DND-41 (cell line): ENCODE measurements around the gene BCL6.

Experiments used
- EZH2 ChIP-seq: IDR thresholded peaks from 3 replicates; pipeline ENCODE4 v1.6.1; 2012; ENCODE audit warnings: borderline replicate concordance, low read depth, mild to moderate bottlenecking, moderate library complexity, low read length, inconsistent platforms; ENCODE audit not compliant: severe bottlenecking
- TF ChIP-seq, protein P1 (sequence below): IDR thresholded peaks from 2 replicates; pipeline ENCODE4 v1.5.1; 2012; ENCODE audit warnings: borderline replicate concordance, low read length, moderate library complexity, mild to moderate bottlenecking; ENCODE audit not compliant: poor library complexity, severe bottlenecking; ENCODE audit errors: extremely low read depth

DNA sequence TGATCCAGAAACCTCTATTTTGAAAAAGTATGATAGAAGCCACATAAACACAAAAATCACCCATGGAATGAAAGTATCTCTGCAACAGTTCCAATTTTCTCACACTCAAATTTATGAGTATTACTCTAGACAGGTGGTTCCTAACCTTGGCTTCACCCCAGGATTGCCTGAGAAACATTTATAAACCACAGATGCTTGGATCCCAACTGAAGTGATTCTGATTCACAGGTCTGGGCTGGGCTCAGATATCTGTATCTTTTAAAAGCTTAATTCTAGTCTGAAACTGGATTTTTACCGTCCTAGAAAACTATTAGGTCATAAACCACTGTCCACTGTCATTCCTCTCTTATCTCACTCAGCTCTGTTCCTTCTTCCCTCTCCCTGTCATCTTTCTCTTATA lies 67.7 kb downstream of the BCL6 start:
- TF ChIP-seq, protein P1, sequence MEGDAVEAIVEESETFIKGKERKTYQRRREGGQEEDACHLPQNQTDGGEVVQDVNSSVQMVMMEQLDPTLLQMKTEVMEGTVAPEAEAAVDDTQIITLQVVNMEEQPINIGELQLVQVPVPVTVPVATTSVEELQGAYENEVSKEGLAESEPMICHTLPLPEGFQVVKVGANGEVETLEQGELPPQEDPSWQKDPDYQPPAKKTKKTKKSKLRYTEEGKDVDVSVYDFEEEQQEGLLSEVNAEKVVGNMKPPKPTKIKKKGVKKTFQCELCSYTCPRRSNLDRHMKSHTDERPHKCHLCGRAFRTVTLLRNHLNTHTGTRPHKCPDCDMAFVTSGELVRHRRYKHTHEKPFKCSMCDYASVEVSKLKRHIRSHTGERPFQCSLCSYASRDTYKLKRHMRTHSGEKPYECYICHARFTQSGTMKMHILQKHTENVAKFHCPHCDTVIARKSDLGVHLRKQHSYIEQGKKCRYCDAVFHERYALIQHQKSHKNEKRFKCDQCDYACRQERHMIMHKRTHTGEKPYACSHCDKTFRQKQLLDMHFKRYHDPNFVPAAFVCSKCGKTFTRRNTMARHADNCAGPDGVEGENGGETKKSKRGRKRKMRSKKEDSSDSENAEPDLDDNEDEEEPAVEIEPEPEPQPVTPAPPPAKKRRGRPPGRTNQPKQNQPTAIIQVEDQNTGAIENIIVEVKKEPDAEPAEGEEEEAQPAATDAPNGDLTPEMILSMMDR: no peak
- TF ChIP-seq EZH2: no peak
